Lower leg skin (tissue), 3 donors: Measurements from ENCODE around the gene PKN2.

Source experiments
- CTCF ChIP-seq, 3 donors: fragments of 450-650 bp; IDR thresholded peaks; one replicate each; pipeline ENCODE4 v1.5.1; 2016; ENCODE audit warnings: antibody characterized with exemption in 3 of 3, mild to moderate bottlenecking in 3 of 3, moderate library complexity in 2 of 3
- POLR2A ChIP-seq, 2 donors: fragments of 450-650 bp; IDR thresholded peaks; one replicate each; pipeline ENCODE4 v1.6.1; 2016 to 2017; ENCODE audit warnings: antibody characterized with exemption in 2 of 2, mild to moderate bottlenecking in 1 of 2, moderate library complexity in 1 of 2

DNA sequence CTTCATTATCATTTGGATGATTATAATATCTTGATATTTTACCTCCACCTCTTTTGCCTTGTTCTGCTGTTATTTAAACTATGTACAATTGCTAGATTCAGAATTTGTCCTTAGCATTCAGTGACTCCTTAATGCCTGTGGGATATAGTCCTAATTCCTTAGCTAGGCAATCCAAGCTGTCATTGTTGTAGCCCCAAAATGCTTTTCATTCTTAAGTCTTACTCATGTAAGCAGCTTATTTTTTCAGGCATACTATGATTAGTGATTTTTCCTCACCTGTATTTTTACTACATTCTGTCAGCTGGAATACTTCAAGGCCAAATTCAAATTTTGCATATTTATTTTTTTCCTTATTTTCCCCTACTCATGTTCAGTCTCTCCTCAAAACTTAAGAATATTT lies 13.4 kb downstream of the PKN2 start:
- no peak for TF ChIP-seq CTCF (IDR thresholded peaks at IDR 0.05)
- no peak for TF ChIP-seq POLR2A (IDR thresholded peaks at IDR 0.05)
